ENCODE measurements around the gene SOX2. TPM values are rescaled to one million over a fixed set of nuclear protein-coding genes. Genes with fewer than 3 reads are reported as not detected.
"Not testable (repeated sequence)": the region's sequence is repeated elsewhere in the genome, so short reads cannot be mapped to it uniquely, and the experiment has no call there.

Gene SOX2
- total RNA-seq, 1 donor from 2014 or later: 0.23 TPM

GRCh38 chr3:181756645-181757297 is 45.0 kb downstream of the SOX2 start:
- ATAC-seq (no peak), DNase-seq (ENCODE audit: low spot score) (no peak)

GRCh38 chr3:181757694-181758306 is 46.1 kb downstream of the SOX2 start:
- no peak for ATAC-seq
- no peak for DNase-seq (ENCODE audit: low spot score)

GRCh38 chr3:181761906-181762305 is 50.2 kb downstream of the SOX2 start:
- DNase-seq (ENCODE audit: low spot score) (no peak), ATAC-seq (no peak)

- not testable (repeated sequence) for DNase-seq (ENCODE audit: low spot score); ATAC-seq
These were observed 52.3 kb downstream of the SOX2 start for GRCh38 chr3:181764033-181764432.
